ENCODE results near the gene LDLRAD3.

GRCh38 chr11:35907648-35908431 is 36.0 kb upstream of the LDLRAD3 start:
- no peak for TF ChIP-seq NFIC (IDR thresholded peaks at IDR 0.05; ENCODE audit: borderline replicate concordance)
- TF ChIP-seq NRF1 (IDR thresholded peaks at IDR 0.05; ENCODE audit: low read depth, low read length) = no peak
- TF ChIP-seq, protein P1, sequence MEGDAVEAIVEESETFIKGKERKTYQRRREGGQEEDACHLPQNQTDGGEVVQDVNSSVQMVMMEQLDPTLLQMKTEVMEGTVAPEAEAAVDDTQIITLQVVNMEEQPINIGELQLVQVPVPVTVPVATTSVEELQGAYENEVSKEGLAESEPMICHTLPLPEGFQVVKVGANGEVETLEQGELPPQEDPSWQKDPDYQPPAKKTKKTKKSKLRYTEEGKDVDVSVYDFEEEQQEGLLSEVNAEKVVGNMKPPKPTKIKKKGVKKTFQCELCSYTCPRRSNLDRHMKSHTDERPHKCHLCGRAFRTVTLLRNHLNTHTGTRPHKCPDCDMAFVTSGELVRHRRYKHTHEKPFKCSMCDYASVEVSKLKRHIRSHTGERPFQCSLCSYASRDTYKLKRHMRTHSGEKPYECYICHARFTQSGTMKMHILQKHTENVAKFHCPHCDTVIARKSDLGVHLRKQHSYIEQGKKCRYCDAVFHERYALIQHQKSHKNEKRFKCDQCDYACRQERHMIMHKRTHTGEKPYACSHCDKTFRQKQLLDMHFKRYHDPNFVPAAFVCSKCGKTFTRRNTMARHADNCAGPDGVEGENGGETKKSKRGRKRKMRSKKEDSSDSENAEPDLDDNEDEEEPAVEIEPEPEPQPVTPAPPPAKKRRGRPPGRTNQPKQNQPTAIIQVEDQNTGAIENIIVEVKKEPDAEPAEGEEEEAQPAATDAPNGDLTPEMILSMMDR (IDR thresholded peaks at IDR 0.05) = no peak
- TF ChIP-seq EP300 (IDR thresholded peaks at IDR 0.05; ENCODE audit: borderline replicate concordance in 1 of 2, low read depth in 1 of 2, low read length in 1 of 2) = peak; percentile 22; a peak in 2 of 4 replicates
- peak; percentile 80 for TF ChIP-seq JUND (IDR thresholded peaks at IDR 0.05)
- TF ChIP-seq POLR2AphosphoS5 (IDR thresholded peaks at IDR 0.05; ENCODE audit: low read depth, low read length) = peak; percentile 31; the same call in 1 of the 2 replicates

All from SK-N-SH (cell line).